ENCODE results near the gene RNF39. TPM values are rescaled to one million over a fixed set of nuclear protein-coding genes. Genes with fewer than 3 reads are reported as not detected.
A peak's percentile ranks its signal among the peaks of the same experiment; 100 is the strongest.

RNF39 gene
- total and polyA plus RNA-seq, 2 of the 13 experiments (the other 11 are each of a cell fraction or from before 2014, with no cell fraction given) = 0.13 to 1.8 TPM

DNA sequence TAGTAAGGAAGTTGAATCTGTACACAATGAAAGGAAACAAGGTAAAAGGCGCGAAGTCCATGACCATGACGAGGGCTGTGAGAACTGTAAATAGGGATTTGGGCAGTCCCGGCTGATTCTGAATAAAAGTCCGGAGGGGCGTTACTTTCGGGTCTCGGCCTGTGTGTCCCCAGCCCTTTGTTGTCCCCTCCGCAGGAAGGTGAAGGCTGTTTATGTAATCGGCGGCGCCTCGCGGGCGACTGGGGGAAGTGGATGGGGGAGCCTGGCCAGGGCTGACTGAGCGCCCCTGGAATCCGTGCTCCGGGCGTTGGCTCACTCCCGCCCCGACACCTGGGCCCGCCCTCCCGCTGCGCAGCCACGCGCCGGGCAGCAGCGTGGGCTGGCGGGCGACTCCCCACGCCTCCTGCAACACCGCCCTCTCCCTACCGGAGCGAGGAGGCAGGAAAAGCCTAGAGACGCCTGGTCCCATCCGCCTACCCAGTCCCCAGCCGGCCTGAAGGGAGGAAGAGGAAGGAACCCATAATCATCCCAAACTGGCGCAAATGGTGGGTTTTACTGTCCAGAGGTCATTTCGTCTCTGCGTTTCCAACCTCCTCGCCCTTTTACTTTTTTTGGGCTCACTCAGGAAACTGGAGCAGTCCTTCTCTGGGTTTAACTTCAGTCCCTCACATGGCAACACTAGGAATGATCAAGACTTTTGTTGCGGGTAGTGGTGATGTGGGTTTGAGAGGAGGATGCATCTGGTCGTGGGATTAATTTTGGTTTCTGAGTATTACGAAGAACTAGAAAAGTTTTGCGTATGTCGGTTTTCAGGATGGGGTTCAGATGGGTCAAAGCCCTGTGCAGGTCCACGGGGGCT lies 25.2 kb upstream of the RNF39 start (continued):
- no peak for TF ChIP-seq MAFF (IDR thresholded peaks at IDR 0.05; ENCODE audit: low read depth, low read length)
- TF ChIP-seq, protein P1, sequence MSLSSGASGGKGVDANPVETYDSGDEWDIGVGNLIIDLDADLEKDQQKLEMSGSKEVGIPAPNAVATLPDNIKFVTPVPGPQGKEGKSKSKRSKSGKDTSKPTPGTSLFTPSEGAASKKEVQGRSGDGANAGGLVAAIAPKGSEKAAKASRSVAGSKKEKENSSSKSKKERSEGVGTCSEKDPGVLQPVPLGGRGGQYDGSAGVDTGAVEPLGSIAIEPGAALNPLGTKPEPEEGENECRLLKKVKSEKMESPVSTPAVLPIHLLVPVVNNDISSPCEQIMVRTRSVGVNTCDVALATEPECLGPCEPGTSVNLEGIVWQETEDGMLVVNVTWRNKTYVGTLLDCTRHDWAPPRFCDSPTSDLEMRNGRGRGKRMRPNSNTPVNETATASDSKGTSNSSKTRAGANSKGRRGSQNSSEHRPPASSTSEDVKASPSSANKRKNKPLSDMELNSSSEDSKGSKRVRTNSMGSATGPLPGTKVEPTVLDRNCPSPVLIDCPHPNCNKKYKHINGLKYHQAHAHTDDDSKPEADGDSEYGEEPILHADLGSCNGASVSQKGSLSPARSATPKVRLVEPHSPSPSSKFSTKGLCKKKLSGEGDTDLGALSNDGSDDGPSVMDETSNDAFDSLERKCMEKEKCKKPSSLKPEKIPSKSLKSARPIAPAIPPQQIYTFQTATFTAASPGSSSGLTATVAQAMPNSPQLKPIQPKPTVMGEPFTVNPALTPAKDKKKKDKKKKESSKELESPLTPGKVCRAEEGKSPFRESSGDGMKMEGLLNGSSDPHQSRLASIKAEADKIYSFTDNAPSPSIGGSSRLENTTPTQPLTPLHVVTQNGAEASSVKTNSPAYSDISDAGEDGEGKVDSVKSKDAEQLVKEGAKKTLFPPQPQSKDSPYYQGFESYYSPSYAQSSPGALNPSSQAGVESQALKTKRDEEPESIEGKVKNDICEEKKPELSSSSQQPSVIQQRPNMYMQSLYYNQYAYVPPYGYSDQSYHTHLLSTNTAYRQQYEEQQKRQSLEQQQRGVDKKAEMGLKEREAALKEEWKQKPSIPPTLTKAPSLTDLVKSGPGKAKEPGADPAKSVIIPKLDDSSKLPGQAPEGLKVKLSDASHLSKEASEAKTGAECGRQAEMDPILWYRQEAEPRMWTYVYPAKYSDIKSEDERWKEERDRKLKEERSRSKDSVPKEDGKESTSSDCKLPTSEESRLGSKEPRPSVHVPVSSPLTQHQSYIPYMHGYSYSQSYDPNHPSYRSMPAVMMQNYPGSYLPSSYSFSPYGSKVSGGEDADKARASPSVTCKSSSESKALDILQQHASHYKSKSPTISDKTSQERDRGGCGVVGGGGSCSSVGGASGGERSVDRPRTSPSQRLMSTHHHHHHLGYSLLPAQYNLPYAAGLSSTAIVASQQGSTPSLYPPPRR (CRISPR knock-in tag; IDR thresholded peaks at IDR 0.05; ENCODE audit: borderline replicate concordance) = peak; percentile 87
- peak; percentile 13; the same call in 1 of the 2 replicates for TF ChIP-seq PITX1 (CRISPR knock-in tag; IDR thresholded peaks at IDR 0.05)
- TF ChIP-seq EED (CRISPR knock-in tag; IDR thresholded peaks at IDR 0.05) = peak; percentile 83; the same call in 1 of the 2 replicates
- TF ChIP-seq, protein P2, sequence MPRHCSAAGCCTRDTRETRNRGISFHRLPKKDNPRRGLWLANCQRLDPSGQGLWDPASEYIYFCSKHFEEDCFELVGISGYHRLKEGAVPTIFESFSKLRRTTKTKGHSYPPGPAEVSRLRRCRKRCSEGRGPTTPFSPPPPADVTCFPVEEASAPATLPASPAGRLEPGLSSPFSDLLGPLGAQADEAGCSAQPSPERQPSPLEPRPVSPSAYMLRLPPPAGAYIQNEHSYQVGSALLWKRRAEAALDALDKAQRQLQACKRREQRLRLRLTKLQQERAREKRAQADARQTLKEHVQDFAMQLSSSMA (CRISPR knock-in tag; IDR thresholded peaks at IDR 0.05) = peak; percentile 73; the same call in 1 of the 2 replicates
- peak; percentile 80; the same call in 1 of the 2 replicates for TF ChIP-seq FOXK1 (CRISPR knock-in tag; IDR thresholded peaks at IDR 0.05; ENCODE audit: borderline replicate concordance, low read depth)
- TF ChIP-seq MYNN (CRISPR knock-in tag; IDR thresholded peaks at IDR 0.05; ENCODE audit: low read depth) = no peak
- TF ChIP-seq, protein P3, sequence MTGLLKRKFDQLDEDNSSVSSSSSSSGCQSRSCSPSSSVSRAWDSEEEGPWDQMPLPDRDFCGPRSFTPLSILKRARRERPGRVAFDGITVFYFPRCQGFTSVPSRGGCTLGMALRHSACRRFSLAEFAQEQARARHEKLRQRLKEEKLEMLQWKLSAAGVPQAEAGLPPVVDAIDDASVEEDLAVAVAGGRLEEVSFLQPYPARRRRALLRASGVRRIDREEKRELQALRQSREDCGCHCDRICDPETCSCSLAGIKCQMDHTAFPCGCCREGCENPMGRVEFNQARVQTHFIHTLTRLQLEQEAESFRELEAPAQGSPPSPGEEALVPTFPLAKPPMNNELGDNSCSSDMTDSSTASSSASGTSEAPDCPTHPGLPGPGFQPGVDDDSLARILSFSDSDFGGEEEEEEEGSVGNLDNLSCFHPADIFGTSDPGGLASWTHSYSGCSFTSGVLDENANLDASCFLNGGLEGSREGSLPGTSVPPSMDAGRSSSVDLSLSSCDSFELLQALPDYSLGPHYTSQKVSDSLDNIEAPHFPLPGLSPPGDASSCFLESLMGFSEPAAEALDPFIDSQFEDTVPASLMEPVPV (CRISPR knock-in tag; IDR thresholded peaks at IDR 0.05) = peak; percentile 74; the same call in 1 of the 2 replicates
- 0 out of 2 replicates have a peak, but pooled peaks have one; percentile 27 for TF ChIP-seq KLF9 (CRISPR knock-in tag; IDR thresholded peaks at IDR 0.05; ENCODE audit: low read depth)
- peak; percentile 60; the same call in 1 of the 2 replicates for TF ChIP-seq KDM2A (CRISPR knock-in tag; IDR thresholded peaks at IDR 0.05; ENCODE audit: borderline replicate concordance, low read depth)
- TF ChIP-seq FOXO1 (CRISPR knock-in tag; IDR thresholded peaks at IDR 0.05) = peak; percentile 81
- TF ChIP-seq, protein P4, sequence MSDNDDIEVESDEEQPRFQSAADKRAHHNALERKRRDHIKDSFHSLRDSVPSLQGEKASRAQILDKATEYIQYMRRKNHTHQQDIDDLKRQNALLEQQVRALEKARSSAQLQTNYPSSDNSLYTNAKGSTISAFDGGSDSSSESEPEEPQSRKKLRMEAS (IDR thresholded peaks at IDR 0.05) = peak; percentile 94
- TF ChIP-seq, protein P5, sequence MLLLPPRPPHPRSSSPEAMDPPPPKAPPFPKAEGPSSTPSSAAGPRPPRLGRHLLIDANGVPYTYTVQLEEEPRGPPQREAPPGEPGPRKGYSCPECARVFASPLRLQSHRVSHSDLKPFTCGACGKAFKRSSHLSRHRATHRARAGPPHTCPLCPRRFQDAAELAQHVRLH (CRISPR knock-in tag; IDR thresholded peaks at IDR 0.05; ENCODE audit: borderline replicate concordance, low read depth) = no peak
- 0 out of 2 replicates have a peak, but pooled peaks have one; percentile 69 for TF ChIP-seq NCOA1 (CRISPR knock-in tag; IDR thresholded peaks at IDR 0.05)
- TF ChIP-seq, protein P6, sequence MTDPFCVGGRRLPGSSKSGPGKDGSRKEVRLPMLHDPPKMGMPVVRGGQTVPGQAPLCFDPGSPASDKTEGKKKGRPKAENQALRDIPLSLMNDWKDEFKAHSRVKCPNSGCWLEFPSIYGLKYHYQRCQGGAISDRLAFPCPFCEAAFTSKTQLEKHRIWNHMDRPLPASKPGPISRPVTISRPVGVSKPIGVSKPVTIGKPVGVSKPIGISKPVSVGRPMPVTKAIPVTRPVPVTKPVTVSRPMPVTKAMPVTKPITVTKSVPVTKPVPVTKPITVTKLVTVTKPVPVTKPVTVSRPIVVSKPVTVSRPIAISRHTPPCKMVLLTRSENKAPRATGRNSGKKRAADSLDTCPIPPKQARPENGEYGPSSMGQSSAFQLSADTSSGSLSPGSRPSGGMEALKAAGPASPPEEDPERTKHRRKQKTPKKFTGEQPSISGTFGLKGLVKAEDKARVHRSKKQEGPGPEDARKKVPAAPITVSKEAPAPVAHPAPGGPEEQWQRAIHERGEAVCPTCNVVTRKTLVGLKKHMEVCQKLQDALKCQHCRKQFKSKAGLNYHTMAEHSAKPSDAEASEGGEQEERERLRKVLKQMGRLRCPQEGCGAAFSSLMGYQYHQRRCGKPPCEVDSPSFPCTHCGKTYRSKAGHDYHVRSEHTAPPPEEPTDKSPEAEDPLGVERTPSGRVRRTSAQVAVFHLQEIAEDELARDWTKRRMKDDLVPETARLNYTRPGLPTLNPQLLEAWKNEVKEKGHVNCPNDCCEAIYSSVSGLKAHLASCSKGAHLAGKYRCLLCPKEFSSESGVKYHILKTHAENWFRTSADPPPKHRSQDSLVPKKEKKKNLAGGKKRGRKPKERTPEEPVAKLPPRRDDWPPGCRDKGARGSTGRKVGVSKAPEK (CRISPR knock-in tag; IDR thresholded peaks at IDR 0.05; ENCODE audit: borderline replicate concordance) = no peak

Data from HepG2 (cell line).